GM19467 (cell line): ENCODE data around the gene DHX15.

Experiments
- ATAC-seq: cut with Tn5 transposase; IDR thresholded peaks from one replicate; pipeline ENCODE4 v1.9.1; 2021; ENCODE audit warnings: mild to moderate bottlenecking, moderate library complexity; ENCODE audit not compliant: unreplicated experiment

Gene DHX15

GRCh38 chr4:24584211-24584850 lies at the start of gene DHX15:
Gene DHX15 (minus strand): TSS chr4:24584554. CDS start chr4:24584393, 161 bp downstream.
- ATAC-seq = peak; percentile 87

GRCh38 chr4:24632011-24632410 lies 47.7 kb upstream of the DHX15 start:
- no peak for ATAC-seq

- ATAC-seq = no peak
Measured at GRCh38 chr4:24630937-24631336, 46.6 kb upstream of the DHX15 start.

- ATAC-seq = no peak
Measured at GRCh38 chr4:24625091-24625490, 40.7 kb upstream of the DHX15 start.

GRCh38 chr4:24624381-24624780 lies 40.0 kb upstream of the DHX15 start:
- no peak for ATAC-seq

DNA sequence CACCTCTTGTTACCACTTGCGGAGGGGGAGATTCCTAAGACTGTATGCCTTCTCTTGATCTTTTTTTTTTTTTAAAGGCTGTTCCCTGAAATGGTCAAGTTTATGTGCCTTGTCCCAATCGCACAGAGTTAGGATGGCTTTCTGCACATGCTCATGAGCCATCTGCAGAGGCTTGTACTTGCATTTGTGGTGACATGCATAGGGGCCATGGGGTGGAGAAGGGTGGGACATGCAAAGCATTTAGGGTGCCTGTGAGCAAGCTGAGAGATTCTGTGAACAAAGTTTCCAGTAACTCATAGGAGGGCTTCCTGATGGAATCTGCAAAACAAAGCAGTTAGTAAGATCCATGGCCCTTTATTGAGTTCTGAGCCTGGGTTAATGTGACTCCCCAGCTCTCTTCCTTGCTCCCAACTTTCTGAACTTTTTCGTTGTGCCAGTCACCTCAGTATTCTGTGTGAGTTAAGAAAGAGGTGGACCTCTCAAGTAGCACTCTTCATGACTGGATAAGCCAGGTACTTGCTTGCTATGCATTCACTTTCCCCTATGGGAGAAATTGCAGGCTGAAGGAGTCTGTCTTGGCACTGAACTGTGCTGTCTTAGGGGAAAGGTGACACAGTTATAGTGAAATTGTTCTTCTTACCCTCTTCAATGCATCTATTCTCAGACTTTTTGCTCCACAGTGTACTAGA lies 37.9 kb upstream of the DHX15 start:
- ATAC-seq = no peak

GRCh38 chr4:24615977-24616376 lies 31.6 kb upstream of the DHX15 start:
- no peak for ATAC-seq

- no peak for ATAC-seq
Measured at GRCh38 chr4:24614881-24615280, 30.5 kb upstream of the DHX15 start.

- no peak for ATAC-seq
Measured at GRCh38 chr4:24613502-24613901, 29.1 kb upstream of the DHX15 start.

GRCh38 chr4:24611575-24611974 lies 27.2 kb upstream of the DHX15 start:
- no peak for ATAC-seq

DNA sequence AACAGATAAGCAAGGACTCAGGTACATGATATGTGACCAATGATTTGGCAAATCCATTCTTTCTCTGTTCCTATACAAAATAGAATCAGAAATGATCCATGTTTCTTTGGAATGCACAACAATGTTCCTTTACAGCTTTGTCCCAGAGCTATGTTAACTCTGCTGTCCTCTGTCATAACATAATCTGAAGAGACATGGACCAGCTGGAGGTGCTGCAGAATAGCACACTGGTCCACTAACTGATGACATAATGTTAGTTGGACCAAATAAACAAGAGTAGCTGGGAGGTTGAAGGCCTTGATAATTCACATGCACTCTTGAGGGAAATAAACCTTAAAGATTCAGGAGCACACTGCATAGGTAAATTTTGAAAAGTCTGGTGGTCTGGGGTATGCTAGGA lies 23.0 kb upstream of the DHX15 start:
- no peak for ATAC-seq

DNA sequence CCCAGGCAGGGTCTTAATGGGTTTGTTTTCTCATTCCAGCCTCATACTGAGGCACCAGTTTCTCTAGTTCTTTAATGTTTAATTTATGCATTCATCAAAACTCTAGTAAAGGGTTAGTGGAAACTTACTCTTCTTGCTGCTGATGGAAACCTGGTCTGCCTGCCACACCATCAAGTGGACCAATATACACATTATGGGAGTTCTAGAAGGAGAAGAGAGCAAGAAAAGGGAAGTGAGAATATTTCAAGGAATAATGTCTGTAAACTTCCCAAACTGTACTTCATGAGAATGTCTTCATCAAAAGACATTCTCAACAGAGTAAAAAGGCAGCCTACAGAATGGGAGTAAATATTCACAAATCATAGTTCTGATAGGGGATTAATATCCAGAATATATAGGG lies 20.9 kb upstream of the DHX15 start:
- ATAC-seq = no peak

GRCh38 chr4:24604558-24605214 lies 20.3 kb upstream of the DHX15 start:
- no peak for ATAC-seq

DNA sequence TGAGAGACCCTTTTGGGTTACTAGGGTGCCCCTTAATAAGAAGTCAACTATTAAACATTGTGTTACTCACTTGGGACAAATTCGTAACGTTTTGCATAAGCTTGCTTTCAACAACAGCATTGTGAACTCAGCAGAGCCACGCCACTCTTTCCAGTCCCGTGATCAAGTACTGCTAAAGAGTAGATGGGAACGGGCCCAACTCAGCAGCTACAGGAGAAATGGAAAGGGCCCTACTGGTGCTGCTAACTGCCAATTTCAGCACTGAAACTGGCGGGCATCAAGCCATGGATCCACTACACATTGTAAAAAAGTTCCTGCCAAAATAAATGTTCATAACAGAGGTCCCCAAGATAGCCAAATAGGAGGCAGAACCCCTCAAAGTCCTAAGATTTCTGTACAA lies 19.0 kb upstream of the DHX15 start:
- no peak for ATAC-seq

DNA sequence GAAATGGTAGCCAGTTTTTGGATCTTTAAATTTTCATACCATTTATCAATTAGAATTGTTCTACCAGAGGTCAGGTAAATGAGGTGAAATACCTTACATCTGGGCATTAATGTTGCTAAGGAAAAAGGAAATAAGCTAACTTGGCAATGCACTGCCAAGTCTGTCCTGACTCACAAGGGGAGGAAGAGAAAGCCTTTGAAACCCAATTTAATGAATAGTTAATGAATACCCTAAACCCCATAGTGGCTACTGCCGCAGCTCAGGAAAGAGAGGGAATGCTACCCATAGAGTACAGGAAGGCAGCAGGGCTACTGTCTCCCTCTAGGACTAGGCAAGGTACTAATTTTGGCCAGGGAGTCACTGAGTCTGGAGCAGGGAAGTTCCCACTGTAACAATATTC lies 16.8 kb upstream of the DHX15 start:
- ATAC-seq = no peak

GRCh38 chr4:24599275-24599674 lies 14.9 kb upstream of the DHX15 start:
- no peak for ATAC-seq

GRCh38 chr4:24598025-24598424 lies 13.7 kb upstream of the DHX15 start:
- no peak for ATAC-seq

- ATAC-seq = no peak
Measured at GRCh38 chr4:24595659-24596058, 11.3 kb upstream of the DHX15 start.

GRCh38 chr4:24594887-24595286 lies 10.5 kb upstream of the DHX15 start:
- ATAC-seq = no peak

- ATAC-seq = peak; percentile 47
Measured at GRCh38 chr4:24589448-24589847, 5.1 kb upstream of the DHX15 start.

GRCh38 chr4:24588216-24588954 lies 4.0 kb upstream of the DHX15 start:
- ATAC-seq = no peak
